Activated T-helper 1 cell treated with anti-CD3 and anti-CD28 coated beads, Interleukin-12 subunit alpha, Interleukin-12 subunit beta, Interleukin-2, Interleukin-4 antibody, amounts not matched to agents 30 ng/mL and 10 ng/mL and 1 ng/mL, durations not matched to agents 14 hours and 24 hours and 36 hours (primary cell): ENCODE data around the gene ITPRIPL1. TPM values are rescaled to one million over a fixed set of nuclear protein-coding genes. Genes with fewer than 3 reads are reported as not detected.

Experiments used
- DNase-seq: peaks from one replicate; pipeline ENCODE4 v3.0.0; 2021; ENCODE audit warnings: low spot score
- H3K27ac Mint-ChIP-seq: one replicate; pipeline ENCODE4 v1.8.0; 2021; ENCODE audit warnings: mild to moderate bottlenecking, mixed read lengths
- H3K27me3 Mint-ChIP-seq: one replicate; pipeline ENCODE4 v1.8.0; 2022; ENCODE audit warnings: mild to moderate bottlenecking, moderate library complexity, mixed read lengths; ENCODE audit not compliant: insufficient read depth
- H3K36me3 Mint-ChIP-seq: one replicate; pipeline ENCODE4 v1.8.0; 2021; ENCODE audit warnings: low read depth, mixed read lengths
- H3K4me1 Mint-ChIP-seq: one replicate; pipeline ENCODE4 v1.8.0; 2021; ENCODE audit warnings: low read depth, mixed read lengths
- H3K4me3 Mint-ChIP-seq: one replicate; pipeline ENCODE4 v1.8.0; 2021; ENCODE audit warnings: mild to moderate bottlenecking, moderate library complexity, mixed read lengths
- H3K9me3 Mint-ChIP-seq: one replicate; pipeline ENCODE4 v1.8.0; 2021; ENCODE audit warnings: mixed read lengths
- intact Hi-C: fragments of 100-400 bp; cut with micrococcal nuclease; formaldehyde crosslinking; loops from one replicate; pipeline ENCODE4 v1.15.1; 2024
- total RNA-seq: library from RNA; stranded (reverse); gene quantifications from 2 replicates; pipeline ENCODE4 v1.2.3, GENCODE V29; 2022

The ITPRIPL1 gene
- total RNA-seq, 1 donor from 2014 or later: 52.1 TPM

- H3K9me3 Mint-ChIP-seq: no peaks in the 10 kb centered on the region
- no peaks in the 10 kb centered on the region for H3K27me3 Mint-ChIP-seq
- H3K36me3 Mint-ChIP-seq: peaks cover 33% of the 10 kb centered on the region
- H3K27ac Mint-ChIP-seq: peak overlapping the region; percentile 92
- peak overlapping the region; percentile 74 for H3K4me3 Mint-ChIP-seq
- peaks cover 57% of the 10 kb centered on the region for H3K4me1 Mint-ChIP-seq
- DNase-seq: no peak
- intact Hi-C loops: loop anchor here (1.0 kb wide), 1 partner anchor 9 kb away; no protein-coding TSS in a partner anchor
Observed at GRCh38 chr2:96315005-96315399, 10.1 kb upstream of the ITPRIPL1 start.

DNA sequence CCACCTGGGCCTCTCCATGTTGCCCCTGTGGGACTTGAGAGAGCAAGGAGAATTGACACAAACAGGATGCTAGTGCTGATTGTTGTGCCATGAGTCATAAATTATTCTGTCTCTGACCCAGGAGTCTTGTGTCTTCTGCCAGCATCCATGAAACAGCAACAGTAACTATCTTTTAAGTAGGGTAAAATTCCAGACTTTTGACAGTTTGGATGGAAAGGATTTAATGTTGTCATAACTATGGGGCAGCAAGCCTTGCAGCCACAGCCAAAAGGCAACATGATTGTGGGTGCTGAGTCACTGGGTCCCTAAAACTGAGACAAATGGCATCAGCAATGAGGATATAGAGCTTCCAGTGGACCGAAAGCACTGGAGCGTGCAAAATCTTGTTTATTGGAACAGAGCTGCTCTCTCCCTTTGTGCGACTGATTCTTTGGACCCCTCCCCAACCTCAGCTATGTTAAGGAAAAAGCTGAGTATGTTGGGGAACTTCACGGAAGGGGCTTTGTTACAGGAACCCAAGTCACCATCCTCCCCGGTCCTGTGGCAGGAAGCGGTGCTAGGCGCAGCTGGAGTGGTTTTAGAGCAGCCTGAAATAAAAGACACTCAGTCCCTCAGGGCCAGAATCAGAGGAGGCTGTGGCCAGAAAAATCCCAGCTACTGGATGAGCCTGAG is 9.6 kb upstream of the ITPRIPL1 start:
- H3K36me3 Mint-ChIP-seq: peaks cover 30% of the 10 kb centered on the region
- DNase-seq: peak; percentile 34
- no peaks in the 10 kb centered on the region for H3K27me3 Mint-ChIP-seq
- H3K4me3 Mint-ChIP-seq: peak overlapping the region; percentile 74
- H3K9me3 Mint-ChIP-seq: no peaks in the 10 kb centered on the region
- H3K4me1 Mint-ChIP-seq: peaks cover 62% of the 10 kb centered on the region
- intact Hi-C loops: loop anchor here (1.0 kb wide), 1 partner anchor 9 kb away; no protein-coding TSS in a partner anchor
- peak overlapping the region; percentile 92 for H3K27ac Mint-ChIP-seq

DNA sequence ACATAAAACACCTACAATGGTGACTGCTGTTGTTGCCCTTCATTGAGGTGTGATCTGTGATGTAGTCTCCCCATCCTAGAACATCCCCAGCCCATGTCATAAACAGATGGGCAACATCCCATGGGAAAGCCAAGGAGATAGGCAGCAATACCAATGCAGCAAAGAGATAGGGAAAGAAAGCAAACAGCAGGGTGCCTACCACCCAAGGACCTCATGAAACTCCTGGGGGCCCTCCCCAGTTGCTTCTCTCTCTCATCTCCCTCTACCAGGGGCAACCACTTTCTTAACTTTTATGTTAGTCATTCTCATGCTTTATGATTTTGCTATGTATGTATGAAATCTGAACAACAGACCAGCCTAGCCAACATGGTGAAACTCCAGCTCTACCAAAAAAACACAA is 8.1 kb upstream of the ITPRIPL1 start:
- intact Hi-C loops: no loop called here
- Mint-ChIP-seq H3K36me3 (peaks cover 24% of the 10 kb centered on the region), H3K9me3 (no peaks in the 10 kb centered on the region), H3K27ac (peak overlapping the region; percentile 64), H3K27me3 (no peaks in the 10 kb centered on the region), H3K4me3 (peak overlapping the region; percentile 67), H3K4me1 (peaks cover 64% of the 10 kb centered on the region)
- no peak for DNase-seq

- peaks cover 20% of the 10 kb centered on the region for H3K36me3 Mint-ChIP-seq
- H3K27me3 Mint-ChIP-seq: no peaks in the 10 kb centered on the region
- H3K9me3 Mint-ChIP-seq: no peaks in the 10 kb centered on the region
- H3K27ac Mint-ChIP-seq: peak overlapping the region; percentile 62
- intact Hi-C loops: no loop called here
- H3K4me1 Mint-ChIP-seq: peaks cover 61% of the 10 kb centered on the region
- H3K4me3 Mint-ChIP-seq: peak overlapping the region; percentile 67
- DNase-seq: no peak
Observed at GRCh38 chr2:96317584-96317997, 7.5 kb upstream of the ITPRIPL1 start.

DNA sequence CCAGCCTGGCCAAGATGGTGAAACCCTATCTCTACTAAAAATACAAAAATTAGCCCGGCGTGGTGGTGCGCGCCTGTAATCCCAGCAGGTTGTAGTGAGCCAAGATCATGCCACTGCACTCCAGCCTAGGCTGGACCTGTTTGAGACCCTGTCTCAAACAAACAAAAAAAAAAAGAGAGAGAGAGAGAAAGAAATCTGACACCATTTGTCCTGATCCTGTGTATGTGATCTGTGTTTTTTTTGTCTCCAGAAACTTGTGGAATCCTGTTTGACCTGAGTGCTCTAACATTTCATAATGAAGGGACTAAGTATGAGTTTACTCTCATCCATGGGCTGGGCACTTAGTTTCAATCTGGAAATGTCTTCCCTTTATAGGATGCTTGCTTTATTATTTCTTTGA is 6.4 kb upstream of the ITPRIPL1 start:
- intact Hi-C loops: no loop called here
- Mint-ChIP-seq H3K4me1 (peaks cover 60% of the 10 kb centered on the region), H3K27me3 (no peaks in the 10 kb centered on the region), H3K9me3 (no peaks in the 10 kb centered on the region), H3K27ac (peak overlapping the region; percentile 49), H3K36me3 (peaks cover 20% of the 10 kb centered on the region), H3K4me3 (peak overlapping the region; percentile 67)
- no peak for DNase-seq

DNA sequence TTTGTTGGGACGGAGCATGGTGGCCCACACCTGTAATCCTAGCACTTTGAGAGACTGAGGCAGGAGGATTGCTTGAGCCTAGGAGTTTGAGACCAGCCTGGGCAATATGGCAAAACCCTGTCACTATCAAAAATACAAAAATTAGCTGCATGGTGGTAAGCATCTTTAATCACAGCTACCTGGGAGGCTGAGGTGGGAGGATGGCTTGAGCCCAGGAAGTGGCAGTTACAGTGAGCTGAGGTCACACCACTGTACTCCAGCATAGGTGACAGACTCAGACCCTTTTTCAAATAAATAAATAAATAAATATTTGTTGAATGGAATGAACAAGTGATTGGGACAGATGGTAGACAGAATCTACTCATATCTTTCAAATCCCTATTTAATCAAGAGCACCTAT is 5.7 kb upstream of the ITPRIPL1 start:
- peaks cover 67% of the 10 kb centered on the region for H3K4me1 Mint-ChIP-seq

GRCh38 chr2:96320326-96320725 is 4.8 kb upstream of the ITPRIPL1 start:
- DNase-seq: no peak
- Mint-ChIP-seq H3K36me3 (peaks cover 16% of the 10 kb centered on the region), H3K4me1 (peaks cover 66% of the 10 kb centered on the region), H3K4me3 (peak overlapping the region; percentile 88), H3K27me3 (no peaks in the 10 kb centered on the region), H3K27ac (peak overlapping the region; percentile 85), H3K9me3 (no peaks in the 10 kb centered on the region)
- intact Hi-C loops: loop anchor here (2.0 to 5.0 kb wide), 7 partner anchors 16 to 497 kb away; partner anchors contain the start of genes ARID5A, CNNM3, DUSP2 and STARD7

More for the DNA sequence above, 5.7 kb upstream of the ITPRIPL1 start:
- no peak for DNase-seq
- intact Hi-C loops: no loop called here
- peak overlapping the region; percentile 67 for H3K4me3 Mint-ChIP-seq
- H3K9me3 Mint-ChIP-seq: no peaks in the 10 kb centered on the region
- no peaks in the 10 kb centered on the region for H3K27me3 Mint-ChIP-seq
- H3K36me3 Mint-ChIP-seq: peaks cover 20% of the 10 kb centered on the region
- peak overlapping the region; percentile 49 for H3K27ac Mint-ChIP-seq

GRCh38 chr2:96320728-96321622 is 4.1 kb upstream of the ITPRIPL1 start:
- Mint-ChIP-seq H3K27me3 (no peaks in the 10 kb centered on the region), H3K27ac (peak overlapping the region; percentile 85), H3K36me3 (peaks cover 19% of the 10 kb centered on the region), H3K4me3 (peak overlapping the region; percentile 88), H3K4me1 (peaks cover 63% of the 10 kb centered on the region), H3K9me3 (no peaks in the 10 kb centered on the region)
- intact Hi-C loops: loop anchor here (1.0 to 5.0 kb wide), 9 partner anchors 16 to 496 kb away; partner anchors contain the start of genes ARID5A, CIAO1, CNNM3 and DUSP2
- DNase-seq: peak; percentile 26

- DNase-seq: no peak
- no peaks in the 10 kb centered on the region for H3K27me3 Mint-ChIP-seq
- H3K36me3 Mint-ChIP-seq: peaks cover 37% of the 10 kb centered on the region
- H3K27ac Mint-ChIP-seq: peak overlapping the region; percentile 92
- H3K9me3 Mint-ChIP-seq: no peaks in the 10 kb centered on the region
- peak overlapping the region; percentile 97 for H3K4me3 Mint-ChIP-seq
- intact Hi-C loops: loop anchor here (1.0 to 5.0 kb wide), 8 partner anchors 9 to 493 kb away; partner anchors contain the start of genes ARID5A, CNNM3, DUSP2 and STARD7
- peaks cover 66% of the 10 kb centered on the region for H3K4me1 Mint-ChIP-seq
Observed at GRCh38 chr2:96323849-96324248, 1.3 kb upstream of the ITPRIPL1 start.

DNA sequence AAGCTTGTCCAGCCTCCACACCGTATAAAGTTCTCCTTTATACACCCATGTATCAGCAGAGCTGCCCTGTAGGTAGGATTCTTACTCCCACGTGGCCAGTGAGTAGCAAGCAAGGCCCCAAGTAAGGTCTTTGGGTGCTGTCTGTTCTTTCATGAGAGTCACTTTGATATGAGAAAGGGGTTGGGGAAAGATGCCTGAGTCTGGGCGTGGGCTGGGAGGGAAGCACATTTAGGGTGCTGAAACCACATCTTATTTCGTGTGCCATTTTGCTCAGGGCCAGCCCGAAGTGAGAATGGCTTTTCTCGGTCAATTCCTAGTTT is 436 bp upstream of the ITPRIPL1 start:
- intact Hi-C loops: loop anchor here (1.0 to 5.0 kb wide), 10 partner anchors 9 to 493 kb away; partner anchors contain the start of genes ARID5A, CIAO1, CNNM3 and DUSP2
- Mint-ChIP-seq H3K27me3 (no peaks in the 10 kb centered on the region), H3K4me1 (peaks cover 66% of the 10 kb centered on the region), H3K27ac (peak overlapping the region; percentile 92), H3K36me3 (peaks cover 39% of the 10 kb centered on the region), H3K9me3 (no peaks in the 10 kb centered on the region), H3K4me3 (peak overlapping the region; percentile 97)
- DNase-seq: no peak

DNA sequence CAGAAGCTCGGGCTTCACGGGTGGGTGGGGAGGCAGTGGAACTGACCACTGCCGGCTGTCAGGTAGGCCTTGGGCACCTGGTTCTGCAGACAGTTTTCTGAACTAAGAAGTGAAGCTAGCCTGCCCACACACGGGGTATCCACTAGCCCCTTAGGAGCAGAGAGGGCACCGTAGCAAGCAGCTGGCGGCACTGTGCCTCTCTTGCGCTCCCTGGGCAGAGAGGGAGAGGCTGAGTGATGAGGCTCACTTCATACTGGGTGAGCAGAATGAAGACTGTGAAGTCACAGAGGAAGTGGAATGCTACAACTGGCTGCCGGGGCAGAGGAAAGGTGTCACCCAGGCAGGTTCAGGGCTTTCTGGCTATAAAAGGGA is 753 bp downstream of the ITPRIPL1 start:
- peak overlapping the region; percentile 97 for H3K4me3 Mint-ChIP-seq
- peaks cover 40% of the 10 kb centered on the region for H3K36me3 Mint-ChIP-seq
- DNase-seq: peak; percentile 48
- peak overlapping the region; percentile 94 for H3K27ac Mint-ChIP-seq
- no peaks in the 10 kb centered on the region for H3K27me3 Mint-ChIP-seq
- intact Hi-C loops: loop anchor here (1.0 kb wide), 2 partner anchors 9 to 60 kb away; partner anchors contain the start of genes CIAO1 and NCAPH
- peaks cover 64% of the 10 kb centered on the region for H3K4me1 Mint-ChIP-seq
- H3K9me3 Mint-ChIP-seq: no peaks in the 10 kb centered on the region

GRCh38 chr2:96326564-96326963 is 1.4 kb downstream of the ITPRIPL1 start:
- Mint-ChIP-seq H3K36me3 (peaks cover 42% of the 10 kb centered on the region), H3K9me3 (no peaks in the 10 kb centered on the region), H3K4me1 (peaks cover 68% of the 10 kb centered on the region), H3K27ac (peak overlapping the region; percentile 94), H3K27me3 (no peaks in the 10 kb centered on the region), H3K4me3 (peak overlapping the region; percentile 97)
- intact Hi-C loops: no loop called here
- DNase-seq: no peak
